Trophoblast cell (in vitro differentiated cells and primary cell): ENCODE measurements around the gene RTP4.

Experiments
- DNase-seq, 2 donors: peaks; one replicate each; pipeline ENCODE4 v3.0.0-alpha.2; 2016
- H2AFZ ChIP-seq: 2 replicates; pipeline ENCODE4 v1.6.1; 2013; ENCODE audit warnings: low read length, moderate library complexity, mild to moderate bottlenecking; ENCODE audit not compliant: insufficient read depth, poor library complexity
- H2AK5ac ChIP-seq: 2 replicates; pipeline ENCODE4 v1.6.1; 2013; ENCODE audit warnings: mild to moderate bottlenecking, low read length
- H2BK120ac ChIP-seq: 2 replicates; pipeline ENCODE4 v1.6.1; 2013; ENCODE audit warnings: low read length, mild to moderate bottlenecking, moderate library complexity; ENCODE audit not compliant: insufficient read depth, poor library complexity
- H2BK12ac ChIP-seq: 2 replicates; pipeline ENCODE4 v1.6.1; 2013; ENCODE audit warnings: mild to moderate bottlenecking, low read length, moderate library complexity
- H2BK5ac ChIP-seq: 2 replicates; pipeline ENCODE4 v1.6.1; 2013; ENCODE audit warnings: low read length, low read depth, moderate library complexity, mild to moderate bottlenecking; ENCODE audit not compliant: poor library complexity
- H3K14ac ChIP-seq: 2 replicates; pipeline ENCODE4 v1.6.1; 2013; ENCODE audit warnings: mild to moderate bottlenecking, low read length
- H3K18ac ChIP-seq: 2 replicates; pipeline ENCODE4 v1.6.1; 2013; ENCODE audit warnings: mild to moderate bottlenecking, low read length
- H3K23ac ChIP-seq: 2 replicates; pipeline ENCODE4 v1.6.1; 2013; ENCODE audit warnings: low read length
- H3K27ac ChIP-seq: 2 replicates; pipeline ENCODE4 v1.5.1; 2013; ENCODE audit warnings: low read depth, mild to moderate bottlenecking, inconsistent platforms, low read length, moderate library complexity
- H3K27me3 ChIP-seq: 2 replicates; pipeline ENCODE4 v1.6.1; 2013; ENCODE audit warnings: inconsistent platforms, mild to moderate bottlenecking, low read length, moderate library complexity; ENCODE audit not compliant: insufficient read depth
- H3K36me3 ChIP-seq, 2 experiments: 1 replicate in 1 of 2; 2 replicates in 1 of 2; pipeline ENCODE4 v1.6.1; 2013; ENCODE audit warnings: low read length in 2 of 2, mild to moderate bottlenecking in 2 of 2, moderate library complexity in 1 of 2; ENCODE audit not compliant: insufficient read depth in 2 of 2, control insufficient read depth in 1 of 2
- H3K4ac ChIP-seq: 2 replicates; pipeline ENCODE4 v1.6.1; 2013; ENCODE audit warnings: low read depth, mild to moderate bottlenecking, low read length, moderate library complexity
- H3K4me1 ChIP-seq, 2 experiments: 1 replicate in 1 of 2; 2 replicates in 1 of 2; pipeline ENCODE4 v1.6.1; 2013; ENCODE audit warnings: low read length in 2 of 2, mild to moderate bottlenecking in 2 of 2, moderate library complexity in 1 of 2; ENCODE audit not compliant: insufficient read depth in 2 of 2, control insufficient read depth in 1 of 2
- H3K4me2 ChIP-seq: 2 replicates; pipeline ENCODE4 v1.6.1; 2013; ENCODE audit warnings: inconsistent platforms, mild to moderate bottlenecking, low read length, moderate library complexity
- H3K4me3 ChIP-seq: 2 replicates; pipeline ENCODE4 v1.5.1; 2013; ENCODE audit warnings: mild to moderate bottlenecking, low read depth, low read length, inconsistent platforms
- H3K79me1 ChIP-seq: one replicate; pipeline ENCODE4 v1.6.1; 2013; ENCODE audit warnings: low read length
- H3K79me2 ChIP-seq: 2 replicates; pipeline ENCODE4 v1.6.1; 2013; ENCODE audit warnings: low read length, mild to moderate bottlenecking; ENCODE audit not compliant: control insufficient read depth, insufficient read depth, poor library complexity
- H3K9ac ChIP-seq: 2 replicates; pipeline ENCODE4 v1.6.1; 2013; ENCODE audit warnings: mild to moderate bottlenecking, low read length
- H3K9me3 ChIP-seq: 2 replicates; pipeline ENCODE4 v1.6.1; 2013; ENCODE audit warnings: low read depth, mild to moderate bottlenecking, control low read depth, inconsistent platforms, low read length; ENCODE audit not compliant: insufficient read depth
- H4K12ac ChIP-seq: 2 replicates; pipeline ENCODE4 v1.6.1; 2013; ENCODE audit warnings: low read depth, mild to moderate bottlenecking, low read length, moderate library complexity
- H4K8ac ChIP-seq: 2 replicates; pipeline ENCODE4 v1.6.1; 2013; ENCODE audit warnings: low read depth, mild to moderate bottlenecking, low read length, moderate library complexity
- H4K91ac ChIP-seq: one replicate; pipeline ENCODE4 v1.6.1; 2013; ENCODE audit warnings: low read depth, mild to moderate bottlenecking, low read length, moderate library complexity
- WGBS: extraction: QIAGEN DNeasy Blood & Tissue Kit; methylation state at CpG from one replicate; pipeline ENCODE4 v1.1.7; 2013; ENCODE audit warnings: missing lambda C conversion rate; ENCODE audit not compliant: insufficient read length, insufficient coverage; ENCODE audit errors: extremely low coverage; 5-methylcytosine and 5-hydroxymethylcytosine counted together

RTP4 gene

GRCh38 chr3:187322291-187322690 is 45.9 kb upstream of the RTP4 start:
- no peaks in the 10 kb centered on the region for H3K36me3 ChIP-seq
- no peak overlapping the region for H4K12ac ChIP-seq
- no peak overlapping the region for H2AFZ ChIP-seq
- no peak overlapping the region for H3K23ac ChIP-seq
- H3K9me3 ChIP-seq, result peaks cover 2% of the 10 kb centered on the region
- no peaks in the 10 kb centered on the region for H3K4me1 ChIP-seq
- no peak overlapping the region for H3K18ac ChIP-seq
- no peak overlapping the region for H3K4me2 ChIP-seq
- no peak for DNase-seq
- H3K9ac ChIP-seq, result no peak overlapping the region
- no peaks in the 10 kb centered on the region for H3K79me2 ChIP-seq
- no peaks in the 10 kb centered on the region for H3K79me1 ChIP-seq
- no peak overlapping the region for H4K91ac ChIP-seq
- H2AK5ac ChIP-seq, result no peak overlapping the region
- no peak overlapping the region for H2BK5ac ChIP-seq
- H4K8ac ChIP-seq, result no peak overlapping the region
- H3K4ac ChIP-seq, result no peak overlapping the region
- no CpG with 5 or more reads among the region's 7 CpGs for WGBS
- H3K27me3 ChIP-seq, result no peaks in the 10 kb centered on the region
- H3K27ac ChIP-seq, result no peak overlapping the region
- H3K4me3 ChIP-seq, result no peak overlapping the region
- no peak overlapping the region for H2BK120ac ChIP-seq
- no peak overlapping the region for H3K14ac ChIP-seq
- no peak overlapping the region for H2BK12ac ChIP-seq

- Histone ChIP-seq H4K12ac (no peak overlapping the region), H2BK120ac (no peak overlapping the region), H2AFZ (no peak overlapping the region), H3K4me2 (no peak overlapping the region), H2BK12ac (no peak overlapping the region), H2AK5ac (no peak overlapping the region), H3K9ac (no peak overlapping the region), H3K4me1 (no peaks in the 10 kb centered on the region), H3K4ac (no peak overlapping the region), H4K91ac (no peak overlapping the region), H3K4me3 (no peak overlapping the region), H3K79me2 (no peaks in the 10 kb centered on the region), H3K79me1 (no peaks in the 10 kb centered on the region), H3K27me3 (no peaks in the 10 kb centered on the region), H3K36me3 (no peaks in the 10 kb centered on the region), H3K27ac (no peak overlapping the region), H3K9me3 (peaks cover 2% of the 10 kb centered on the region), H4K8ac (no peak overlapping the region), H3K23ac (no peak overlapping the region), H3K14ac (no peak overlapping the region), H2BK5ac (no peak overlapping the region), H3K18ac (no peak overlapping the region)
- DNase-seq, result no peak
- WGBS, result no CpG with 5 or more reads among the region's 3 CpGs
Observed at GRCh38 chr3:187323091-187323490, 45.1 kb upstream of the RTP4 start.

DNA sequence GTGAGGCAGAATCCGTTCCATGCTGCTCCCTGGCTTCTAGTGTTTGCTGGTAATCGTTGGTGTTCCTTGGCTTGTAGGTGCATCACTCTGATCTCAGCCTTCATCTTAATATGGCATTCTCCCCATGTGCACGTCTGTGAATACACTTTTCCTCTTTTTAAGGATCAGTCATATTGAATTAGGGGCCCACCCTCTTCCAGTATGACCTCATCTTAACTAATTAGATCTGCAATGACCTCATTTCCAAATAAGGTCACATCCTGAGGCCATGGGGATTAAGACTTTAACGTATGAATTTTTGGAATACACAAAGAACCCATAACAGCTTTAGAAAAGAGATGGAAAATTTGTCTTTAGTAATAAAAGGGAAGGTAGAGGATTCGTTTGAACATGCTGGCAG is 42.6 kb upstream of the RTP4 start:
- Histone ChIP-seq H3K4me1 (no peaks in the 10 kb centered on the region), H2AFZ (no peak overlapping the region), H4K8ac (no peak overlapping the region), H3K23ac (no peak overlapping the region), H3K9me3 (peaks cover 2% of the 10 kb centered on the region), H3K18ac (no peak overlapping the region), H3K79me1 (no peaks in the 10 kb centered on the region), H2BK120ac (no peak overlapping the region), H3K4ac (no peak overlapping the region), H3K36me3 (no peaks in the 10 kb centered on the region), H2AK5ac (no peak overlapping the region), H3K14ac (no peak overlapping the region), H2BK12ac (no peak overlapping the region), H3K27ac (no peak overlapping the region), H3K4me2 (no peak overlapping the region), H4K12ac (no peak overlapping the region), H3K27me3 (no peaks in the 10 kb centered on the region), H3K9ac (no peak overlapping the region), H3K79me2 (no peaks in the 10 kb centered on the region), H4K91ac (no peak overlapping the region), H2BK5ac (no peak overlapping the region), H3K4me3 (no peak overlapping the region)
- WGBS, result no CpG with 5 or more reads among the region's 5 CpGs
- DNase-seq, result no peak

GRCh38 chr3:187327845-187328244 is 40.3 kb upstream of the RTP4 start:
- no peaks in the 10 kb centered on the region for H3K36me3 ChIP-seq
- no peaks in the 10 kb centered on the region for H3K79me1 ChIP-seq
- H3K27me3 ChIP-seq, result no peaks in the 10 kb centered on the region
- peaks cover 2% of the 10 kb centered on the region for H3K9me3 ChIP-seq
- no peaks in the 10 kb centered on the region for H3K79me2 ChIP-seq
- H3K9ac ChIP-seq, result no peak overlapping the region
- H2AK5ac ChIP-seq, result no peak overlapping the region
- H3K4me2 ChIP-seq, result no peak overlapping the region
- no peak overlapping the region for H2BK120ac ChIP-seq
- no peak overlapping the region for H2BK12ac ChIP-seq
- no peak overlapping the region for H3K4me3 ChIP-seq
- no CpG with 5 or more reads among the region's 2 CpGs for WGBS
- H3K18ac ChIP-seq, result no peak overlapping the region
- no peak overlapping the region for H3K27ac ChIP-seq
- no peak overlapping the region for H3K4ac ChIP-seq
- no peak overlapping the region for H4K12ac ChIP-seq
- no peak overlapping the region for H2AFZ ChIP-seq
- no peak overlapping the region for H3K14ac ChIP-seq
- H2BK5ac ChIP-seq, result no peak overlapping the region
- no peaks in the 10 kb centered on the region for H3K4me1 ChIP-seq
- H4K8ac ChIP-seq, result no peak overlapping the region
- no peak overlapping the region for H3K23ac ChIP-seq
- H4K91ac ChIP-seq, result no peak overlapping the region
- no peak for DNase-seq
